ENCODE measurements around the gene ROCK1.
"Not testable (repeated sequence)": the region's sequence is repeated elsewhere in the genome, so short reads cannot be mapped to it uniquely, and the experiment has no call there.

Gene ROCK1

GRCh38 chr18:21054252-21054821 lies 57.3 kb downstream of the ROCK1 start:
- no peak for DNase-seq (ENCODE audit: low read depth in 2 of 2)

- DNase-seq (ENCODE audit: low read depth in 2 of 2): no peak
Measured at GRCh38 chr18:21053127-21053526, 58.5 kb downstream of the ROCK1 start.

DNA sequence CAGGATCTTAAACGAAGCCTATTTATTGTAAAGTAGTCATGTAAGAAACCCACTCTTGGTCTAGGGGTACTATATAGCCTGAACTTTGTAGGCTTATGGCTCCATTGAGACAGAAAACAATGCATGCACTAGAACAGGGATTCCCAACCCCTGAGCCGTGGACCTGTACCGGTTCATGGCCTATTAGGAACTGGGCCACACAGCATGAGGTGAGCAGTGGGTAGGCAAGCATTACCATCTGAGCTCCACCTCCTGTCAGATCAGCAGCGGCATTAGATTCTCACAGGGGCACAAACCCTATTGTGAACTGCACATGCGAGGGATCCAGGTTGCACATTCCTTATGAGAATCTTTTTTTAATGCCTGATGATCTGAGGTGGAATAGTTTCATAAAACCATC lies 59.2 kb downstream of the ROCK1 start:
- DNase-seq (ENCODE audit: low read depth in 2 of 2): no peak

- no peak for DNase-seq (ENCODE audit: low read depth in 2 of 2)
Measured at GRCh38 chr18:21051620-21052019, 60.0 kb downstream of the ROCK1 start.

GRCh38 chr18:21049306-21049705 lies 62.3 kb downstream of the ROCK1 start:
- no peak for DNase-seq (ENCODE audit: low read depth in 2 of 2)

- DNase-seq (ENCODE audit: low read depth in 2 of 2): no peak
Measured at GRCh38 chr18:21047126-21047525, 64.5 kb downstream of the ROCK1 start.

DNA sequence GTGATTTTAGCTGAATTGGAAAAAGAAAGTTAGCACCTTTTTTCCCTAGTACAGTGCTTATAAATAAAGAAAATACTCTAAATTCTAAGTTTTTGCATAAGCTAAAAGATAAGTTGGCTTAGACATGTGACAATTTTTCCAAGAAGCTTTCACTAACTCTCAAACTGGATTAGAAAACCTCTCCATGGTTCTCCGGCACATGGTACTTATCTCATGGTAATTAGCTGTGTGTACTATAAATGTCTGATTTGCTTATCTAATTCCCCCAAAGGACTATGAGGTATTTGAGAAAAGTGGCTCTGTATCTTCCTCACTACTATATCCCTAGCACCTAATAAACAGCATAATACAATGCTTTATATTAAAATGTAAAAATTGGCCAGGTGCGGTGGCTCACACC lies 71.1 kb downstream of the ROCK1 start:
- DNase-seq (ENCODE audit: low read depth in 2 of 2): no peak

GRCh38 chr18:21038201-21038600 lies 73.4 kb downstream of the ROCK1 start:
- no peak for DNase-seq (ENCODE audit: low read depth in 2 of 2)

DNA sequence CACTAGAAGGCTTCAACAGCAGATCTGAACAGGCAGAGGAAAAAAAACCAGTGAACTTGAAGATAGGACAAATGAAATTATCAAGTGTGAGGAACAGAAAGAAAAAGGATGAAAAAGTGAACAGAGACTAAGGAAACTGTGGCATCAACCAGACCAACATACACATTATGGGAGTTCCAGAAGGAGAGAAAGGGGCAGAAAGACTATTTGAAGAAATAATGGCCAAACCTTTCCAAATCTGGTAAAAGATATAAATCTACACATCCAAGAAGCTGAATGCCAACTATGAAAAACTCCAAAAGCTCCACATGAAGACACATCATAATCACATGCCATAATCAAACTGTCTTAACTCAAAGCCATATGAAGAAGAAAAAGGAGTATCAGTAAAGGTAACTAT lies 79.8 kb downstream of the ROCK1 start:
- DNase-seq (ENCODE audit: low read depth in 2 of 2): no peak

- not testable (repeated sequence) for DNase-seq (ENCODE audit: low read depth in 2 of 2)
Measured at GRCh38 chr18:21018257-21018656, 93.4 kb downstream of the ROCK1 start.

- no peak for DNase-seq (ENCODE audit: low read depth in 2 of 2)
Measured at GRCh38 chr18:21012308-21012707, 99.3 kb downstream of the ROCK1 start.

- no peak for DNase-seq (ENCODE audit: low read depth in 2 of 2)
Measured at GRCh38 chr18:21004726-21005125, 106.9 kb downstream of the ROCK1 start.

DNA sequence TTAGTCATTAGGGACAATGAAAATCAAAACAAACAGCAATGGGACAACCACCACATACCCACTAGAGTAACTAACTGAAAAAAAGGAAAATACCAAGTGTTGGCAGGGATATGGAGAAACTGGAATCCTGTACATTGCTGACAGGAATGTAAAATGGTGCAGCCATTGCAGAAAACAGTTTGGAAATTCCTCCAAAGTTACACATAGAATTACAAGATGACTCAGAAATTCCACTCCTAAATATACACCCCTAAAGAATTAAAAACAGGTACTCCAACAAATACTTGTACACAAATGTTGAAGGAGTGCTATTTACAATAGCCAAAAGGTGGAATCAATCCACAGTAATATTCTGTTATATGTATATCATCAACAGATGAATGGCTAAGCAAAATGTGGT lies 110.9 kb downstream of the ROCK1 start:
- DNase-seq (ENCODE audit: low read depth in 2 of 2): no peak

- DNase-seq (ENCODE audit: low read depth in 2 of 2): no peak
Measured at GRCh38 chr18:20997371-20997770, 114.2 kb downstream of the ROCK1 start.

GRCh38 chr18:20996418-20996817 lies 115.2 kb downstream of the ROCK1 start:
- DNase-seq (ENCODE audit: low read depth in 2 of 2): no peak

DNA sequence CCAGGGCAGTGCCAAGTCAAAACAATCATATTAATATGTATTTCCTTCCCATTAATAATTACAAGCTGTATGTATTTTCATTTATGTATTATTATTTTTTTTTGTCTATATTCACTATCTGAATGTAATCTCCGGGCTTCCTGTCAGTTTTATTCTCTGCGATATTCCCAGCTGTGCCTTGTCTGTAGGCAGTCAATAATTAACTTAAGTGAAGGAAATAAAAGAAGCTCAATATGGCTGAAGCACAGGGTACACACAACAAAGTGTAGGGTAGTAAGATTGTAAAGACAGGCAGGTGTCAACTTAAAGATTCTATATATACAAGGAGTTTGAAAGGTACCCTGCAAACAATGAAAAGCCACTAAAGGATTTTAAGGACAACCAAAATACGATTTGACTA lies 122.9 kb downstream of the ROCK1 start:
- no peak for DNase-seq (ENCODE audit: low read depth in 2 of 2)

DNA sequence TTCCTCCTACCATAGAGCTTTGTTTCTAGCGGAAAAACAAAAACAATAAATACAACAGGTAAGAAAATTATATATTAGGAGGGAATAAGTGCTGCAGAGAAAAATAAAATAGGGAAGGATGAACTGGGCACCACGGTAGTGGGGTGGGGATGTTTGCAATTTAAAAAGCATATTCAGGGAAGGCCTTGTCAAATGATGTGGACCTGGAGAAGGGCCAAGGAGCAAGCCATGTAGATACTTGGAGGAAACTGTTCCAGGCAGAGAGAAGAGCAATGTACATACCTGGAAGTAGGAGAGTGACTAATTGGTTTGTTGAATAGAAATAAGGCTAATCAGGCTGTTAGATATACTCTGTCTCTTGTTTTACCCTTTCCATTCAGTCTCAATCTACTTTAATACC lies 136.5 kb downstream of the ROCK1 start:
- DNase-seq (ENCODE audit: low read depth in 2 of 2): no peak

DNA sequence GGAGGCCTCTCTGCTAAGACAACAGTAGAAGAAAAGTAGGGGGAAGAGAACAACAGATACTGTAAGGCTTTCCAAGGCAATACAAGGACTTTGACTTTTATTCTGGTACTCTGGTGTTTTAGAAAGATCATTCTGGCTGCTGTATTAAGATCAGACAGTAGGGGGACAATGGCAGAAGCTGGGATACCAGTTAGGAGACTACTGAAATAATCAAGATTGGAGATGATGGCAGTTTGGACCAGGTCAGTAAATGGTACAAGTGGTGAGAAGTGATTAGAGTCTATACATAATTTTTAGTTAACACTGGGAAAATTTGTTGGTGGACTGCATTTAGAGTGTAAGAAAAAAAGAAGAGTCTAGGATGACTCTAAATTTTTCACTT lies 139.7 kb downstream of the ROCK1 start:
- no peak for DNase-seq (ENCODE audit: low read depth in 2 of 2)

- DNase-seq (ENCODE audit: low read depth in 2 of 2): no peak
Measured at GRCh38 chr18:20966795-20967194, 144.8 kb downstream of the ROCK1 start.

- DNase-seq (ENCODE audit: low read depth in 2 of 2): no peak
Measured at GRCh38 chr18:20963027-20963426, 148.6 kb downstream of the ROCK1 start.

- DNase-seq (ENCODE audit: low read depth in 2 of 2): no peak
Measured at GRCh38 chr18:20960735-20961134, 150.9 kb downstream of the ROCK1 start.

DNA sequence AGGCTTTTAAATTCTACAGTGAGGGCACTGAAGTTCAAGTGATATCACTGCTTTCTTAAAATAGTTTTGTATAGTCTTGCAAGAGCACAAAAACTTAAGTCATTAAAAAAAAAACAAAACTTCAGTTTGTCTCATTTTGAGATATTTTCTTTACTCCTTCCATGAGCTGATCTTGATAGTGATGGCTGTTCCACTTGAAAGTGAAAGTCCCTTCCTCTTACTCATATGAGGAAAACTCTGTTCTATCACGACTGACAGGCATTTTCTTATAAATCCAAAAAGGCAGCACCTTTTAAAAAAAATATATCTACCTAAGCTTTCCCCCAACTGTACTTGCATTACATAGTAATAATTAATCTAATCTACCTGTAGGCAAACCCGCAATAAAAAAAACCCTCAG lies 160.8 kb downstream of the ROCK1 start:
- not testable (repeated sequence) for DNase-seq (ENCODE audit: low read depth in 2 of 2)
